HEK293 (cell line): ENCODE measurements around the gene LCNL1.
A peak's percentile ranks its signal among the peaks of the same experiment; 100 is the strongest.

ENCODE experiments used
- HIC1 ChIP-seq: fragments of 450-650 bp; formaldehyde crosslinking; IDR thresholded peaks from 2 replicates; pipeline ENCODE4 v1.5.1; 2016; ENCODE audit warnings: missing biosample characterization, missing genetic modification characterization
- KLF1 ChIP-seq: fragments of 450-650 bp; formaldehyde crosslinking; IDR thresholded peaks from 2 replicates; pipeline ENCODE4 v1.5.1; 2016; ENCODE audit warnings: missing biosample characterization, missing genetic modification characterization
- KLF10 ChIP-seq: fragments of 450-650 bp; IDR thresholded peaks from 2 replicates; pipeline ENCODE4 v1.5.1; 2018; ENCODE audit warnings: missing biosample characterization, mild to moderate bottlenecking, missing genetic modification characterization
- KLF7 ChIP-seq: fragments of 450-650 bp; formaldehyde crosslinking; IDR thresholded peaks from 2 replicates; pipeline ENCODE4 v1.5.1; 2016; ENCODE audit warnings: missing biosample characterization, missing genetic modification characterization, borderline replicate concordance
- KLF9 ChIP-seq: fragments of 450-650 bp; formaldehyde crosslinking; IDR thresholded peaks from 2 replicates; pipeline ENCODE4 v1.5.1; 2016; ENCODE audit warnings: missing biosample characterization, missing genetic modification characterization, low read depth
- REST ChIP-seq: fragments of 450-650 bp; formaldehyde crosslinking; IDR thresholded peaks from 2 replicates; pipeline ENCODE4 v1.5.1; 2016; ENCODE audit warnings: missing biosample characterization, missing genetic modification characterization
- SCRT2 ChIP-seq: fragments of 450-650 bp; formaldehyde crosslinking; IDR thresholded peaks from 2 replicates; pipeline ENCODE4 v1.5.1; 2016; ENCODE audit warnings: missing biosample characterization, missing genetic modification characterization
- SP3 ChIP-seq: fragments of 450-650 bp; formaldehyde crosslinking; IDR thresholded peaks from 2 replicates; pipeline ENCODE4 v1.5.1; 2016; ENCODE audit warnings: missing biosample characterization, missing genetic modification characterization
- ZBTB8A ChIP-seq: fragments of 450-650 bp; formaldehyde crosslinking; IDR thresholded peaks from 2 replicates; pipeline ENCODE4 v1.5.1; 2016; ENCODE audit warnings: missing biosample characterization, missing genetic modification characterization
- ZNF16 ChIP-seq: fragments of 450-650 bp; formaldehyde crosslinking; IDR thresholded peaks from 2 replicates; pipeline ENCODE4 v1.5.1; 2016; ENCODE audit warnings: low read depth, missing biosample characterization, missing genetic modification characterization
- ZNF571 ChIP-seq: fragments of 450-650 bp; formaldehyde crosslinking; IDR thresholded peaks from 2 replicates; pipeline ENCODE4 v1.5.0; 2017; ENCODE audit warnings: missing biosample characterization, missing genetic modification characterization
- ZNF600 ChIP-seq: fragments of 450-650 bp; formaldehyde crosslinking; IDR thresholded peaks from 2 replicates; pipeline ENCODE4 v1.5.1; 2016; ENCODE audit warnings: missing biosample characterization, missing genetic modification characterization
- TF ChIP-seq, protein P1 (sequence below): fragments of 450-650 bp; formaldehyde crosslinking; IDR thresholded peaks from 2 replicates; pipeline ENCODE4 v1.5.1; 2016; ENCODE audit warnings: missing biosample characterization, missing genetic modification characterization, borderline replicate concordance
- TF ChIP-seq, protein P2 (sequence below): fragments of 450-650 bp; IDR thresholded peaks from 2 replicates; pipeline ENCODE4 v1.5.1; 2018; ENCODE audit warnings: missing biosample characterization, missing genetic modification characterization
- TF ChIP-seq, protein P3 (sequence below): fragments of 450-650 bp; formaldehyde crosslinking; IDR thresholded peaks from 2 replicates; pipeline ENCODE4 v1.5.1; 2016; ENCODE audit warnings: missing biosample characterization, missing genetic modification characterization
- TF ChIP-seq, protein P4 (sequence below): fragments of 450-650 bp; formaldehyde crosslinking; IDR thresholded peaks from 2 replicates; pipeline ENCODE4 v1.5.1; 2016; ENCODE audit warnings: missing biosample characterization, missing genetic modification characterization
- TF ChIP-seq, protein P5 (sequence below): fragments of 450-650 bp; formaldehyde crosslinking; IDR thresholded peaks from 2 replicates; pipeline ENCODE4 v1.5.1; 2016; ENCODE audit warnings: missing biosample characterization, missing genetic modification characterization

Gene LCNL1

DNA sequence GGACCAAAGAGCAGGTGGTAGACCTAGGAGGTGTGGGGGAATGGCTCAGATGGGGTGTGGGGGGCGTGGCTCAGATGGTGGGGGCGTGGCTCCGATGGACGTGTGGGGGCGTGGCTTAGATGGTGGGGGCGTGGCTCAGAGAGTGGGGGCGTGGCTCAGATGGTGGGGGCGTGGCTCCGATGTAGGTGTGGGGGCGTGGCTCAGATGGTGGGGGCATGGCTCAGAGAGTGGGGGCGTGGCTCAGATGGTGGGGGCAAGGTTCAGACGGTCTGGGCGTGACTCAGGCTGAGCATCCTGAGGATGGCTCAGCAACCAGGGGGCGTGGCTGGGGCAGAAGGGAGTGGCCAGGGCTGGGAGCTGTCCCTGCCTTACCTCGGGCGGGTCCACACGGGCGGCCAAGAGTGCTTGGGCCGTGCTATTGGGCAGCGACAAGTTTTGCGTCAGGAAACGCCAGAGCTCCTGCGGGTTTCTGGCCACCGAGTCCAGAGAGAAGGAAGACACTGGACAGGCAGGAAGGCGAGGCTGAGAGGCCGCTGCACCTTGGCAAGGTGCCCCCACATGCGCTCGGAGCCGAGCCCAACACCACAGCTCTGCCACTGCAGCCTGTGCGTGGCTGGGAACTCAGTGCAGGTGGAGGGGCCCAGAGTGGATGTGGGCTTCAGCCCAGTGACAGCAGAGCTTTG, 39.3 kb downstream of the LCNL1 start (continued):
- TF ChIP-seq, protein P1, sequence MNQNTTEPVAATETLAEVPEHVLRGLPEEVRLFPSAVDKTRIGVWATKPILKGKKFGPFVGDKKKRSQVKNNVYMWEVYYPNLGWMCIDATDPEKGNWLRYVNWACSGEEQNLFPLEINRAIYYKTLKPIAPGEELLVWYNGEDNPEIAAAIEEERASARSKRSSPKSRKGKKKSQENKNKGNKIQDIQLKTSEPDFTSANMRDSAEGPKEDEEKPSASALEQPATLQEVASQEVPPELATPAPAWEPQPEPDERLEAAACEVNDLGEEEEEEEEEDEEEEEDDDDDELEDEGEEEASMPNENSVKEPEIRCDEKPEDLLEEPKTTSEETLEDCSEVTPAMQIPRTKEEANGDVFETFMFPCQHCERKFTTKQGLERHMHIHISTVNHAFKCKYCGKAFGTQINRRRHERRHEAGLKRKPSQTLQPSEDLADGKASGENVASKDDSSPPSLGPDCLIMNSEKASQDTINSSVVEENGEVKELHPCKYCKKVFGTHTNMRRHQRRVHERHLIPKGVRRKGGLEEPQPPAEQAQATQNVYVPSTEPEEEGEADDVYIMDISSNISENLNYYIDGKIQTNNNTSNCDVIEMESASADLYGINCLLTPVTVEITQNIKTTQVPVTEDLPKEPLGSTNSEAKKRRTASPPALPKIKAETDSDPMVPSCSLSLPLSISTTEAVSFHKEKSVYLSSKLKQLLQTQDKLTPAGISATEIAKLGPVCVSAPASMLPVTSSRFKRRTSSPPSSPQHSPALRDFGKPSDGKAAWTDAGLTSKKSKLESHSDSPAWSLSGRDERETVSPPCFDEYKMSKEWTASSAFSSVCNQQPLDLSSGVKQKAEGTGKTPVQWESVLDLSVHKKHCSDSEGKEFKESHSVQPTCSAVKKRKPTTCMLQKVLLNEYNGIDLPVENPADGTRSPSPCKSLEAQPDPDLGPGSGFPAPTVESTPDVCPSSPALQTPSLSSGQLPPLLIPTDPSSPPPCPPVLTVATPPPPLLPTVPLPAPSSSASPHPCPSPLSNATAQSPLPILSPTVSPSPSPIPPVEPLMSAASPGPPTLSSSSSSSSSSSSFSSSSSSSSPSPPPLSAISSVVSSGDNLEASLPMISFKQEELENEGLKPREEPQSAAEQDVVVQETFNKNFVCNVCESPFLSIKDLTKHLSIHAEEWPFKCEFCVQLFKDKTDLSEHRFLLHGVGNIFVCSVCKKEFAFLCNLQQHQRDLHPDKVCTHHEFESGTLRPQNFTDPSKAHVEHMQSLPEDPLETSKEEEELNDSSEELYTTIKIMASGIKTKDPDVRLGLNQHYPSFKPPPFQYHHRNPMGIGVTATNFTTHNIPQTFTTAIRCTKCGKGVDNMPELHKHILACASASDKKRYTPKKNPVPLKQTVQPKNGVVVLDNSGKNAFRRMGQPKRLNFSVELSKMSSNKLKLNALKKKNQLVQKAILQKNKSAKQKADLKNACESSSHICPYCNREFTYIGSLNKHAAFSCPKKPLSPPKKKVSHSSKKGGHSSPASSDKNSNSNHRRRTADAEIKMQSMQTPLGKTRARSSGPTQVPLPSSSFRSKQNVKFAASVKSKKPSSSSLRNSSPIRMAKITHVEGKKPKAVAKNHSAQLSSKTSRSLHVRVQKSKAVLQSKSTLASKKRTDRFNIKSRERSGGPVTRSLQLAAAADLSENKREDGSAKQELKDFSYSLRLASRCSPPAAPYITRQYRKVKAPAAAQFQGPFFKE (tag by site-specific recombination), result 0 out of 2 replicates have a peak, but pooled peaks have one; percentile 85
- no peak for TF ChIP-seq ZNF571 (tag by site-specific recombination)
- TF ChIP-seq SCRT2, result peak; percentile 87
- TF ChIP-seq, protein P2, sequence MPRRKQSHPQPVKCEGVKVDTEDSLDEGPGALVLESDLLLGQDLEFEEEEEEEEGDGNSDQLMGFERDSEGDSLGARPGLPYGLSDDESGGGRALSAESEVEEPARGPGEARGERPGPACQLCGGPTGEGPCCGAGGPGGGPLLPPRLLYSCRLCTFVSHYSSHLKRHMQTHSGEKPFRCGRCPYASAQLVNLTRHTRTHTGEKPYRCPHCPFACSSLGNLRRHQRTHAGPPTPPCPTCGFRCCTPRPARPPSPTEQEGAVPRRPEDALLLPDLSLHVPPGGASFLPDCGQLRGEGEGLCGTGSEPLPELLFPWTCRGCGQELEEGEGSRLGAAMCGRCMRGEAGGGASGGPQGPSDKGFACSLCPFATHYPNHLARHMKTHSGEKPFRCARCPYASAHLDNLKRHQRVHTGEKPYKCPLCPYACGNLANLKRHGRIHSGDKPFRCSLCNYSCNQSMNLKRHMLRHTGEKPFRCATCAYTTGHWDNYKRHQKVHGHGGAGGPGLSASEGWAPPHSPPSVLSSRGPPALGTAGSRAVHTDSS (tag by site-specific recombination), result no peak
- TF ChIP-seq, protein P3, sequence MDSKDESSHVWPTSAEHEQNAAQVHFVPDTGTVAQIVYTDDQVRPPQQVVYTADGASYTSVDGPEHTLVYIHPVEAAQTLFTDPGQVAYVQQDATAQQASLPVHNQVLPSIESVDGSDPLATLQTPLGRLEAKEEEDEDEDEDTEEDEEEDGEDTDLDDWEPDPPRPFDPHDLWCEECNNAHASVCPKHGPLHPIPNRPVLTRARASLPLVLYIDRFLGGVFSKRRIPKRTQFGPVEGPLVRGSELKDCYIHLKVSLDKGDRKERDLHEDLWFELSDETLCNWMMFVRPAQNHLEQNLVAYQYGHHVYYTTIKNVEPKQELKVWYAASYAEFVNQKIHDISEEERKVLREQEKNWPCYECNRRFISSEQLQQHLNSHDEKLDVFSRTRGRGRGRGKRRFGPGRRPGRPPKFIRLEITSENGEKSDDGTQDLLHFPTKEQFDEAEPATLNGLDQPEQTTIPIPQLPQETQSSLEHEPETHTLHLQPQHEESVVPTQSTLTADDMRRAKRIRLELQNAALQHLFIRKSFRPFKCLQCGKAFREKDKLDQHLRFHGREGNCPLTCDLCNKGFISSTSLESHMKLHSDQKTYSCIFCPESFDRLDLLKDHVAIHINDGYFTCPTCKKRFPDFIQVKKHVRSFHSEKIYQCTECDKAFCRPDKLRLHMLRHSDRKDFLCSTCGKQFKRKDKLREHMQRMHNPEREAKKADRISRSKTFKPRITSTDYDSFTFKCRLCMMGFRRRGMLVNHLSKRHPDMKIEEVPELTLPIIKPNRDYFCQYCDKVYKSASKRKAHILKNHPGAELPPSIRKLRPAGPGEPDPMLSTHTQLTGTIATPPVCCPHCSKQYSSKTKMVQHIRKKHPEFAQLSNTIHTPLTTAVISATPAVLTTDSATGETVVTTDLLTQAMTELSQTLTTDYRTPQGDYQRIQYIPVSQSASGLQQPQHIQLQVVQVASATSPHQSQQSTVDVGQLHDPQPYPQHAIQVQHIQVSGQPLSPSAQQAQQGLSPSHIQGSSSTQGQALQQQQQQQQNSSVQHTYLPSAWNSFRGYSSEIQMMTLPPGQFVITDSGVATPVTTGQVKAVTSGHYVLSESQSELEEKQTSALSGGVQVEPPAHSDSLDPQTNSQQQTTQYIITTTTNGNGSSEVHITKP (tag by site-specific recombination), result no peak
- TF ChIP-seq KLF10 (tag by site-specific recombination), result 0 out of 2 replicates have a peak, but pooled peaks have one; percentile 43
- TF ChIP-seq SP3 (tag by site-specific recombination), result peak; percentile 62; the same call in 1 of the 2 replicates
- TF ChIP-seq HIC1, result peak; percentile 13; the same call in 1 of the 2 replicates
- TF ChIP-seq ZNF16 (tag by site-specific recombination), result no peak
- TF ChIP-seq, protein P4, sequence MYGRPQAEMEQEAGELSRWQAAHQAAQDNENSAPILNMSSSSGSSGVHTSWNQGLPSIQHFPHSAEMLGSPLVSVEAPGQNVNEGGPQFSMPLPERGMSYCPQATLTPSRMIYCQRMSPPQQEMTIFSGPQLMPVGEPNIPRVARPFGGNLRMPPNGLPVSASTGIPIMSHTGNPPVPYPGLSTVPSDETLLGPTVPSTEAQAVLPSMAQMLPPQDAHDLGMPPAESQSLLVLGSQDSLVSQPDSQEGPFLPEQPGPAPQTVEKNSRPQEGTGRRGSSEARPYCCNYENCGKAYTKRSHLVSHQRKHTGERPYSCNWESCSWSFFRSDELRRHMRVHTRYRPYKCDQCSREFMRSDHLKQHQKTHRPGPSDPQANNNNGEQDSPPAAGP, result 0 out of 2 replicates have a peak, but pooled peaks have one; percentile 24
- TF ChIP-seq KLF1 (tag by site-specific recombination), result peak; percentile 97
- TF ChIP-seq KLF7 (tag by site-specific recombination), result 0 out of 2 replicates have a peak, but pooled peaks have one; percentile 23
- TF ChIP-seq, protein P5, sequence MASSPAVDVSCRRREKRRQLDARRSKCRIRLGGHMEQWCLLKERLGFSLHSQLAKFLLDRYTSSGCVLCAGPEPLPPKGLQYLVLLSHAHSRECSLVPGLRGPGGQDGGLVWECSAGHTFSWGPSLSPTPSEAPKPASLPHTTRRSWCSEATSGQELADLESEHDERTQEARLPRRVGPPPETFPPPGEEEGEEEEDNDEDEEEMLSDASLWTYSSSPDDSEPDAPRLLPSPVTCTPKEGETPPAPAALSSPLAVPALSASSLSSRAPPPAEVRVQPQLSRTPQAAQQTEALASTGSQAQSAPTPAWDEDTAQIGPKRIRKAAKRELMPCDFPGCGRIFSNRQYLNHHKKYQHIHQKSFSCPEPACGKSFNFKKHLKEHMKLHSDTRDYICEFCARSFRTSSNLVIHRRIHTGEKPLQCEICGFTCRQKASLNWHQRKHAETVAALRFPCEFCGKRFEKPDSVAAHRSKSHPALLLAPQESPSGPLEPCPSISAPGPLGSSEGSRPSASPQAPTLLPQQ, result peak; percentile 52; the same call in 1 of the 2 replicates
- TF ChIP-seq ZBTB8A (tag by site-specific recombination), result peak; percentile 50
- peak; percentile 99 for TF ChIP-seq KLF9 (tag by site-specific recombination)
- TF ChIP-seq ZNF600 (tag by site-specific recombination), result peak; percentile 28; the same call in 1 of the 2 replicates
- TF ChIP-seq REST (tag by site-specific recombination), result peak; percentile 74
